HG03196 (cell line): ENCODE results near the gene NEAT1.
"Not testable (repeated sequence)": the region's sequence is repeated elsewhere in the genome, so short reads cannot be mapped to it uniquely, and the experiment has no call there.

Experiments used
- ATAC-seq: cut with Tn5 transposase; IDR thresholded peaks from one replicate; pipeline ENCODE4 v1.9.1; 2021; ENCODE audit not compliant: unreplicated experiment

Gene NEAT1

GRCh38 chr11:65404638-65405339 lies 17.8 kb upstream of the NEAT1 start:
- no peak for ATAC-seq

GRCh38 chr11:65410936-65411680 lies 11.5 kb upstream of the NEAT1 start:
- ATAC-seq: no peak

GRCh38 chr11:65411681-65412070 lies 10.9 kb upstream of the NEAT1 start:
- ATAC-seq: no peak

- ATAC-seq: no peak
Measured at GRCh38 chr11:65412271-65413076, 10.1 kb upstream of the NEAT1 start.

- not testable (repeated sequence) for ATAC-seq
Measured at GRCh38 chr11:65413077-65413664, 9.4 kb upstream of the NEAT1 start.

GRCh38 chr11:65414776-65415498 lies 7.7 kb upstream of the NEAT1 start:
- ATAC-seq: no peak

- ATAC-seq: no peak
Measured at GRCh38 chr11:65415499-65416340, 6.9 kb upstream of the NEAT1 start.

- ATAC-seq: no peak
Measured at GRCh38 chr11:65416341-65416824, 6.2 kb upstream of the NEAT1 start.

- ATAC-seq: no peak
Measured at GRCh38 chr11:65416841-65417701, 5.5 kb upstream of the NEAT1 start.

- no peak for ATAC-seq
Measured at GRCh38 chr11:65417702-65418430, 4.7 kb upstream of the NEAT1 start.

GRCh38 chr11:65418431-65418680 lies 4.2 kb upstream of the NEAT1 start:
- ATAC-seq: no peak

GRCh38 chr11:65418681-65419459 lies 3.7 kb upstream of the NEAT1 start:
- peak; percentile 34 for ATAC-seq

- ATAC-seq: no peak
Measured at GRCh38 chr11:65419460-65419771, 3.2 kb upstream of the NEAT1 start.

GRCh38 chr11:65419772-65420481 lies 2.7 kb upstream of the NEAT1 start:
- no peak for ATAC-seq

GRCh38 chr11:65420506-65420905 lies 2.1 kb upstream of the NEAT1 start:
- no peak for ATAC-seq

- no peak for ATAC-seq
Measured at GRCh38 chr11:65420979-65421793, 1.4 kb upstream of the NEAT1 start.
